HFFc6 (cell line): ENCODE measurements around the gene CRYBB3. TPM values are rescaled to one million over a fixed set of nuclear protein-coding genes. Genes with fewer than 3 reads are reported as not detected.

Experiments
- DNase-seq: peaks from one replicate; pipeline ENCODE4 v3.0.0-alpha.2; 2018
- H3K27ac Mint-ChIP-seq: 2 replicates; pipeline ENCODE4 v1.8.0; 2020; ENCODE audit warnings: mild to moderate bottlenecking, mixed read lengths
- H3K27me3 Mint-ChIP-seq: 2 replicates; pipeline ENCODE4 v1.8.0; 2021; ENCODE audit warnings: mild to moderate bottlenecking, moderate library complexity, mixed read lengths; ENCODE audit not compliant: insufficient read depth
- H3K36me3 Mint-ChIP-seq: 2 replicates; pipeline ENCODE4 v1.8.0; 2021; ENCODE audit warnings: low read depth, mixed read lengths
- H3K4me1 Mint-ChIP-seq: 2 replicates; pipeline ENCODE4 v1.8.0; 2020; ENCODE audit warnings: low read depth, mixed read lengths
- H3K4me3 Mint-ChIP-seq: 2 replicates; pipeline ENCODE4 v1.8.0; 2020; ENCODE audit warnings: mild to moderate bottlenecking, moderate library complexity, mixed read lengths
- H3K9me3 Mint-ChIP-seq: 2 replicates; pipeline ENCODE4 v1.8.0; 2020; ENCODE audit warnings: mild to moderate bottlenecking, mixed read lengths
- CTCF ChIP-seq: fragments of 200-600 bp; sonication (generic); IDR thresholded peaks from 2 replicates; pipeline ENCODE4 v1.5.0; 2021; ENCODE audit warnings: antibody characterized with exemption, mild to moderate bottlenecking
- total RNA-seq, 6 experiments: library from RNA; stranded (reverse); fragmentation: NEBNext Ultra II Directional; extraction: Animal tissue kit (Norgen Biotek cat#: 25700); gene quantifications; 2 replicates in 1 of 6; 3 replicates in 5 of 6; pipeline ENCODE4 v1.2.3, GENCODE V29; 2021

Gene CRYBB3
- total RNA-seq, 6 experiments from 2014 or later = not detected

- Mint-ChIP-seq H3K4me1 (no peaks in the 10 kb centered on the region), H3K27ac (no peak overlapping the region), H3K4me3 (no peak overlapping the region), H3K9me3 (peaks cover 13% of the 10 kb centered on the region; the same call in 1 of the 2 replicates), H3K36me3 (no peaks in the 10 kb centered on the region), H3K27me3 (no peaks in the 10 kb centered on the region; the same call in none of the 2 replicates)
- TF ChIP-seq CTCF = no peak
- DNase-seq = no peak
Observed at GRCh38 chr22:25166266-25167040, 33.2 kb upstream of the CRYBB3 start.

- no peaks in the 10 kb centered on the region for H3K36me3 Mint-ChIP-seq
- no peak overlapping the region for H3K4me3 Mint-ChIP-seq
- DNase-seq = no peak
- peaks cover 13% of the 10 kb centered on the region; the same call in 1 of the 2 replicates for H3K9me3 Mint-ChIP-seq
- no peak overlapping the region for H3K27ac Mint-ChIP-seq
- TF ChIP-seq CTCF = no peak
- no peaks in the 10 kb centered on the region; the same call in none of the 2 replicates for H3K27me3 Mint-ChIP-seq
- no peaks in the 10 kb centered on the region for H3K4me1 Mint-ChIP-seq
Observed at GRCh38 chr22:25167082-25167481, 32.6 kb upstream of the CRYBB3 start.

DNA sequence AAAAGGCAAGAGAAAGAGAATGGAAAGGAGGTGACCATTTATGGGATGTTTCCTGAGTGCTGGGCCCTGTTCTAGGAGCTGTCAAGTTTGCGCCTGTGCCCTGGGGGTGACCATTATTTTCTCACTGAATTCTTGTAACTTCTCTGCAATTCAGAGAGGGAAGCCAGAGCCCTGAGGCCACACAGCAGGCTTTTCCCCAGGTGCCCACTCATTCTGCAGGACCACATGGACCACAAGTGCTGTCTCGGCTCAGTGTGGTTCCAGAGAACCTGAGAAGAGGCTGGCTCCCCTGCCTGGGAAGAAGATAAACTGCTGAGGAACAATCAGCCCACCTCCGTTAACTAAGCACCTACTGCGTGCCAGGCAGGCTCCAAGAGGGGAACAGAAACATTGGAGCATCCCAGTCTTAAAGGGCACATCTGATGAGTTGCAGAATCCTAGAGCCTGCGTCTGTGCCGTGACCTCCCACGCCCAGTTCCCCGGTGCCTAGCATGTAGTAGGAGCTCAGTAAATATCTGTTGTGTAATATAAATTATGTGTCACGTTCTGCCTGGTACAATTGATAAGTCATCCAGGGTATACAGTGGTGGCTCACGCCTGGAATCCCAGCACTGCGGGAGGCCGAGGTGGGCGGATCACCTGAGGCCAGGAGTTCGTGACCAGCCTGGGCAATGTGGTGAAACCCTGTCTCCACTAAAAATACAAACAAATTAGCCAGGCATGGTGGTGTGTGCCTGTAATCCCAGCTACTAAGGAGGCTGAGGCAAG, 31.6 kb upstream of the CRYBB3 start:
- H3K4me1 Mint-ChIP-seq = no peaks in the 10 kb centered on the region

DNA sequence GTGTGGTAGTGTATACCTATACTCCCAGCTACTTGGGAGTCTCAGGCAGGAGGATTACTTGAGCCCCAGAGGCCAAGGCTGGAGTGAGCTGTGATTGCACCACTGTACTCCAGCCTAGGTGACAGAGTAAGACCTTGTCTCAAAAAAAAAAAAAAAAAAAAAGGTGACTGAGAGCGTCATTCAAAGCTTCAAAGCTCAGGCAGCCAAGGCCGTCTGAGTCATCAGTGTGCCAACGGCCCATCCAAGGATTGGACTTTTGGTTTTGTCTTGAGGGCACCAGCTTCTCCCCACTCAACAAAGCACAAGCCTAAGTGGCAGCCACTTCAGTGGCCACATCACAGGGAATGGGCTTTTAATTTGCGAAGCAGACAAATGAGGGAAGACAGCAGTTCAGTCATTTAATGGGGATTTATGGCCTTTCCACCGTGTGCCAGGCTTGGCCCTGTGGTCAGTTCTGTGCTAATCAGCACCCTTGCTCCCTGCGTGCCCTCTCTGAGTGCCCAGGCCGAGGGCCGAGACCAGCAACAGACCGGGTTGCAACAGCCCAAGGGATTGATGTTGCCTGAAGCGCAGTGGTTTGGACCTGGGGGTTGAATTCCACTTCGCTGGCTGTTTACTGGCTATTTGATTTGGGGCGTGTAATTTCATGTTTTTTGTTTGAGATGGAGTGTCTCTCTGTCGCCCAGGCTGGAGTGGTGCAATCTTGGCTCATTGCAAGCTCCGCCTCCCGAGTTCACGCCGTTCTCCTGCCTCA, 30.2 kb upstream of the CRYBB3 start:
- no peaks in the 10 kb centered on the region for H3K4me1 Mint-ChIP-seq
- no peak for TF ChIP-seq CTCF
- no peaks in the 10 kb centered on the region; the same call in none of the 2 replicates for H3K27me3 Mint-ChIP-seq
- no peak for DNase-seq
- peaks cover 23% of the 10 kb centered on the region for H3K9me3 Mint-ChIP-seq
- H3K27ac Mint-ChIP-seq = no peak overlapping the region
- H3K4me3 Mint-ChIP-seq = no peak overlapping the region
- no peaks in the 10 kb centered on the region for H3K36me3 Mint-ChIP-seq

More for the DNA sequence above, 31.6 kb upstream of the CRYBB3 start:
- no peak for TF ChIP-seq CTCF
- Mint-ChIP-seq H3K4me3 (no peak overlapping the region), H3K27ac (no peak overlapping the region), H3K27me3 (no peaks in the 10 kb centered on the region; the same call in none of the 2 replicates), H3K9me3 (peaks cover 20% of the 10 kb centered on the region; the same call in 1 of the 2 replicates), H3K36me3 (no peaks in the 10 kb centered on the region)
- no peak for DNase-seq

DNA sequence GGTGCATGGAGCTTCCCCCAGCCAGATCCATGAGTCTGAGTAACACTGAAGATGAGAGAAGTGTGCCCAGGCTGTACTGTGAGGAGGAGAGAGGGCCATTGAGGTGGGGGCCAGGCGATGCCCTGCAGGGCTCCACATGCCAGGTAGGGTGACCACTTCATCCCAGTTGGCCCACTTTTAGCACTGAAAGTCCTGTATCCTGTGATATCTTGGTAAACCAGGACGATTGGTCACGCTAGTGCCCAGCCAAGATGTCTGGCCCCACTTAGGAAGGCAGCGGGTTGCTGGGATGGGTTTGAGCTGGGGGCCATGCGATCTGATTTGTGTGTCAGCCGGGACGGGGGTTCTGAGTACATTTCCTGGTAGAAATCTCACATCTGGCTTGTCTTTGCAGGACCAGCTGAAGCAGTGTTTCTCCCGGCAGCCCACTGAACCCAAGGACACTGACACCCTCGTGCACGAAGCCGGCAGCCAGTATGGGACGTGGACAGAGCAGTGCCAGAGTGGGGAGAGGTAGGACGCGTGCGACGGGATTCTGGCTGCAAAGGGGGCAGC, 29.2 kb upstream of the CRYBB3 start:
- TF ChIP-seq CTCF = no peak
- Mint-ChIP-seq H3K27ac (no peak overlapping the region), H3K27me3 (no peaks in the 10 kb centered on the region; the same call in 1 of the 2 replicates), H3K36me3 (no peaks in the 10 kb centered on the region), H3K9me3 (peaks cover 27% of the 10 kb centered on the region), H3K4me1 (no peaks in the 10 kb centered on the region), H3K4me3 (no peak overlapping the region)
- DNase-seq = no peak
